Vagina (tissue), 2 donors: Measurements from ENCODE around the gene DOK6.

Experiments
- POLR2A ChIP-seq, 2 donors: fragments of 450-650 bp; IDR thresholded peaks; one replicate each; pipeline ENCODE4 v1.6.1; 2017; ENCODE audit warnings: antibody characterized with exemption in 2 of 2, mild to moderate bottlenecking in 2 of 2, moderate library complexity in 2 of 2
- POLR2AphosphoS5 ChIP-seq, 2 donors: sonication (generic); formaldehyde crosslinking; IDR thresholded peaks; one replicate each; pipeline ENCODE4 v1.9.0; 2017; ENCODE audit warnings: antibody characterized with exemption in 2 of 2, mild to moderate bottlenecking in 2 of 2, low read depth in 1 of 2; ENCODE audit not compliant: insufficient read depth in 1 of 2
- TF ChIP-seq, protein P1 (sequence below), 3 experiments: fragments of 450-650 bp in 2 of 3; fragments of 200-600 bp in 1 of 3; sonication (generic) in 1 of 3; IDR thresholded peaks; one replicate each; pipeline ENCODE4 v1.5.1; 2017 to 2019; ENCODE audit warnings: antibody characterized with exemption in 3 of 3, mild to moderate bottlenecking in 2 of 3, moderate library complexity in 2 of 3

GRCh38 chr18:69538849-69539248 lies 138.2 kb downstream of the DOK6 start:
- TF ChIP-seq, protein P1, sequence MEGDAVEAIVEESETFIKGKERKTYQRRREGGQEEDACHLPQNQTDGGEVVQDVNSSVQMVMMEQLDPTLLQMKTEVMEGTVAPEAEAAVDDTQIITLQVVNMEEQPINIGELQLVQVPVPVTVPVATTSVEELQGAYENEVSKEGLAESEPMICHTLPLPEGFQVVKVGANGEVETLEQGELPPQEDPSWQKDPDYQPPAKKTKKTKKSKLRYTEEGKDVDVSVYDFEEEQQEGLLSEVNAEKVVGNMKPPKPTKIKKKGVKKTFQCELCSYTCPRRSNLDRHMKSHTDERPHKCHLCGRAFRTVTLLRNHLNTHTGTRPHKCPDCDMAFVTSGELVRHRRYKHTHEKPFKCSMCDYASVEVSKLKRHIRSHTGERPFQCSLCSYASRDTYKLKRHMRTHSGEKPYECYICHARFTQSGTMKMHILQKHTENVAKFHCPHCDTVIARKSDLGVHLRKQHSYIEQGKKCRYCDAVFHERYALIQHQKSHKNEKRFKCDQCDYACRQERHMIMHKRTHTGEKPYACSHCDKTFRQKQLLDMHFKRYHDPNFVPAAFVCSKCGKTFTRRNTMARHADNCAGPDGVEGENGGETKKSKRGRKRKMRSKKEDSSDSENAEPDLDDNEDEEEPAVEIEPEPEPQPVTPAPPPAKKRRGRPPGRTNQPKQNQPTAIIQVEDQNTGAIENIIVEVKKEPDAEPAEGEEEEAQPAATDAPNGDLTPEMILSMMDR (IDR thresholded peaks at IDR 0.05), result no peak
- TF ChIP-seq POLR2A (IDR thresholded peaks at IDR 0.05) (no peak), POLR2AphosphoS5 (IDR thresholded peaks at IDR 0.05; ENCODE audit: insufficient read depth in 1 of 2, low read depth in 1 of 2) (no peak)
